ENCODE results near the gene RPP25. TPM values are rescaled to one million over a fixed set of nuclear protein-coding genes. Genes with fewer than 3 reads are reported as not detected.

RPP25 gene
- total RNA-seq (ENCODE audit: insufficient read depth, low replicate concordance) = 19.7 TPM

- peak; percentile 95 for DNase-seq (ENCODE audit: low spot score)
Measured at GRCh38 chr15:74956648-74957475, at the start of gene RPP25. Gene RPP25, minus strand, starts transcription at chr15:74956772. Its CDS starts 189 bp downstream, at chr15:74956583.

GRCh38 chr15:75002398-75002797, 45.8 kb upstream of the RPP25 start:
- no peak for DNase-seq (ENCODE audit: low spot score)

- DNase-seq (ENCODE audit: low spot score) = no peak
Measured at GRCh38 chr15:75001310-75001709, 44.7 kb upstream of the RPP25 start.

DNA sequence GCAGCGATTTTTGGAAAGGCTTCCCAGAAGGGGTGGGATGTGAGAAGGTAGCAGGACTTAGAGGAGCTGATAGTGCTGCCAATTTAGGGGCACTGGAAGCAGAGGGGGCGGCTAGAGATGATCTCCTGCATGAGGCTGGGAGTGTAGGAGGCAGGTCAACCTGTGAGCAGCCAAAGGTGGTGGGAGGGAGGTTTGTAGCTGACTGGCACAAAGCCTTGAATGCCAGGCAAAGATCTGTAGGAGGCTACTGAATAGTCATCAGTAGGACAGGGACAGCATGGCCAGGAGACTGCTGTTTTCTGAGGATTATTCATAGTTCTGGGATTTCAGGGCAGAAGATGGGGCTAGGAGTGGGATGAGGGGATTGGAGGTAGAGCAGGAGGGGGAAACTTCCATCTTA, 41.0 kb upstream of the RPP25 start:
- no peak for DNase-seq (ENCODE audit: low spot score)

DNA sequence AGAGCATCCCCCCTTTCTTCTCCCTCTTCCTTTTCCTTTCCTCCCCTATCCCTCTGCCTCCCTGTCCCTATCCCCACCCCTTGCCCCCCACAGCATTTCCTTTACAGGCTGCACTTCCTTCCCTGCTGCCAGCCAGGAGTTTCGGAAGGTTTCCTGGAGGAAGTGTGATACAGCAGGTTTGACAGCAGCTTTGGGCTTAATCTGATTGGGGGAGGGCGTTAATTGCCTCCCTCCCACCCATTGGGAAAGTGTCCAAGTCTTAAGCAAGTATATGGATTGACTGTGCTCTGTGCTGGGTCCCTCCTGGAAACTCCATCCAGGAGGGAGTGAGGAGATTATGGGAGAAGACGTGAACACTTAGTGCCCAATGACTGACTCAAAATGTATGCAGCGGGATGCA, 40.6 kb upstream of the RPP25 start:
- no peak for DNase-seq (ENCODE audit: low spot score)

DNA sequence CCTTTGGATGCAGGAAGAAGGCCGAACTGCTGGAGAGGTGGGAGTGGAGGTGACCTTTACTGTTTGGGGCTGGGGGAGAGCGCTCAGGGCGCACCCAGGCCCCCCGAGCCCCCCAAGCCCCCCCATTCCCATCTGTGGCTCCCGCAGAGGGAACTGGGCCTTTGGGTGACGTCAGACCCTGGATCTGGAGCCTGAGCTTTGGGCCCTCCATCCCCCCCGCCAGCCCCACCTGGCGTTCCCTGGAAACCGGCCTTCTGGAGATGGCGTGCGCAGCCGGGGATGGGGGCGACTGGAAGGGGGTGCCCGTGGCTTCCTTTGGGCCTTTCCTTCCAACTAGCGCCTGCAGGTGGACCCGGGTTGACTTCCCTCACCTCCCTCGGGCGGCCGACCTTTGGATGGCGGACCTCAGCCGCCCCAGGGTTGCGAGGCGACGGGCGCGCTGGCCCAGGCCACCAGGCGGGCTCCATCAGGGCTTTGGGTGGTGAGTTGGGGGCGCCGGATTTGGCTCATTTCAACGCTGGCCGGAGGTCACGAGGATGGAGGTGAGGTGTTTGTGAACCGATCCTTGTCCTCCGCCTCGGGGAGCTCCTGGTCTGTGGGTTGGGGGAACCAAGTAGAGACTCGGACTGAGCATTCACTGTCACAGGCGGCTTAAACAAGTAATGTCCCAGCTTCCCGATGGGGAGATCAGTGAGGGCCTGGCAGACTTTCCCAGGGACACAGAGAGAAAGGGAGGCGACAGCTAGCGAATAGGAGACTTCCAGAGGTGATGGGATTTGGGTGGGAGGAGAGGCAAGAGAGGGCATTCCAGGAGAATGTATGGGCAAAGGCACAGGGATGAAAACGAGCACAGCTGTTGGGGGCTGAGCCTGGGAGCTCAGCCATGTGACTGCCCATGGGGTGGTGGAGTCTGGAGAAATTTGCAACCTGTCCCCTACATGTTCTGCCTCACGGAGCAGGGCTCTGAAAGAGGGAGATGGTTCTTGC, 39.5 kb upstream of the RPP25 start:
- DNase-seq (ENCODE audit: low spot score) = no peak

- DNase-seq (ENCODE audit: low spot score) = peak; percentile 93
Measured at GRCh38 chr15:74995182-74995778, 38.7 kb upstream of the RPP25 start, which contains the start of gene SCAMP5. Gene SCAMP5, plus strand, starts transcription at chr15:74995563. Its CDS starts 16,277 bp downstream, at chr15:75011840.

- DNase-seq (ENCODE audit: low spot score) = no peak
Measured at GRCh38 chr15:74994685-74995084, 38.1 kb upstream of the RPP25 start.

GRCh38 chr15:74994236-74994635, 37.7 kb upstream of the RPP25 start:
- DNase-seq (ENCODE audit: low spot score) = no peak

- DNase-seq (ENCODE audit: low spot score) = no peak
Measured at GRCh38 chr15:74992619-74993018, 36.0 kb upstream of the RPP25 start.

GRCh38 chr15:74989527-74989926, 33.0 kb upstream of the RPP25 start:
- DNase-seq (ENCODE audit: low spot score) = no peak

DNA sequence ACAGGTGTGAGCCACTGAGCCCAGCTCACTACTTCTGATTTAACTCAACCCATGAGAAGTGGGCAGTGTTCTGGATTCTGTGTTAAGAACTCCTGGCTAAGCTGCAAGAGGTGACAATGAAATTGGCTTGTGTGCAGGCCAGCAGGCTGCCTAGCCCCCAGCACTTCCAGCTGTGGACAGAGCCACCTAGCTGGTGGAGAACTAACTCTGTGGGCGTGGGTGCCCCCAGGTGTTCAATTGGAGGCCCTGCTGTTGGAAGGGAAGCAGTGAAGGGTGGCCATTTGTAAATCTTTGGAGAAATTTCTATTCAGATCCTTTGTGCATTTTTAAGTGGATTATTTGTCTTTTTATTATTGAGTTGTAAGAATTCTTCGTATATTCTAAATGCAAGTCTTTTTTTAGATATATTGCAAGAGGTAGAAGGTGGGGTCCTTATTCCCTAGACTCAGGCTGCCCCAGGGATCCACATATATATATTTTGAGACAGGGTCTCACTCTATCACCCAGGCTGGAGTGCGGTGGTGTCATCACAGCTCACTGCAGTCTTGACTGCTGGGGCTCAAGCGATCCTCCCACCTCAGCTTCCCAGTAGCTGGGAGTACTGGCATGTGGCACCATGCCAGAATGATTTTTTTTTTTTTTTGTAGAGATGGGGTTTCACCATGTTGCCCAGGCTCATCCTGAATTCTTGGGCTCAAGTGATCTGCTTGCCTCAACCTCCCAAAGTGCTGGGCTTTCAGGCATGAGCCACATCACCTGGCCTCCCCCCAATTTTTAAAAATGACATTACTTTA, 31.6 kb upstream of the RPP25 start:
- DNase-seq (ENCODE audit: low spot score) = peak; percentile 14

- no peak for DNase-seq (ENCODE audit: low spot score)
Measured at GRCh38 chr15:74983725-74984231, 27.2 kb upstream of the RPP25 start.

DNA sequence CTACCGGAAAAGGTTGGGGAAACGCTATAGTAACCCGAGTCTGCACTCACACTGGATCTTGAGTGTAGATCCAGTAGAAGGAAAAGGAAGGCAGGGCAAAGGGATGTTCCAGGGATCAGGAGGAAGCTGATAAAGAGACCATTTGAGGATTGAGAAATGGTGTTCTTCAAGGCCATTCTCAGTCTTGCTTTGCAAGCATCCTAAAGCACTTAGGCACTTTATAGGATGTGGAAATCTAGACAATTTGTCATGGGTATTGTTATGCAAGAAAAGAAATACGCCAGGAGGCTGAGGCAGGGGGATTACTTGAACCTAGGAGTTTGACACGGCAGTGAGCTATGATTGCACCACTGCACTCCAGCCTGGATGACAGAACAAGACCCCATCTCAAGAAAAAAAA, 25.6 kb upstream of the RPP25 start:
- no peak for DNase-seq (ENCODE audit: low spot score)

DNA sequence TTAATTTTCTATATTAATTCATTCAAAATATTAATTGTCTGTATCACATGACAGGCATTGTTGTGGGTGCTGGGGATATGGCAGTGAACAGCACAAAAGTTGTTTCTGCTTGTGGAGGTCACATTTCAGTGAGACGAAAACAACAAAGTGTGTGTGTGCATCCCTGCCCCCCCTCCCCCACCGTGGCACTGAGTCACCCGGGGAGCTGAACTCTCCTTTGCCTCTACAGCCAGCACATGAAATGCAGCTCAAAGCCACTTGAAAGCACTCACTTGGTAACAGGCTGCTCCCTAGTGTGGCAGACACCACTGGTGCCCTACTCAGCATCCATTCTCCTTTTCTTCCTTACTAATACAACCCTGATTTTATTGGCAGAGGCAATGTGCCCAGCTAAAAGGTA, 21.9 kb upstream of the RPP25 start:
- DNase-seq (ENCODE audit: low spot score) = no peak

DNA sequence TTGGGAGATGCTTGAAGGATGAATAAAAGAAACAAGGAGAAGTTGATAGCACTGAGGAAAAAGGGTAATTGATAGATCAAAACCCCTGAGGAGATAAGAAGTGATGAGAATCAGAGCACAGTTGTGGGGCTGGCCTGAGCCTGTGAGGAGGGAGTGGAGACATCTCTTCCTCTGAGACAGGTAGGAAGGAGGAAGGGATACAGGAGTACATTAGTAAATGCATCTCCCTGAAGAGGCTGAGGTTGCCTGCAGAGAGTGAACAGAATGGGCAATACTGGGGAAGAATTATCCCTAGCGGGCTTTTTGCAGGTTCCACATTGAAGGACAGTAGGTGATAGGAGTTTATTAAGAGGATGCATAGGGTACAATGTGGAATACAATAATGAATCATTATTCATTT, 21.5 kb upstream of the RPP25 start:
- DNase-seq (ENCODE audit: low spot score) = no peak

GRCh38 chr15:74977599-74977998, 21.0 kb upstream of the RPP25 start:
- no peak for DNase-seq (ENCODE audit: low spot score)

- no peak for DNase-seq (ENCODE audit: low spot score)
Measured at GRCh38 chr15:74976159-74976558, 19.6 kb upstream of the RPP25 start.

GRCh38 chr15:74967670-74968069, 11.1 kb upstream of the RPP25 start:
- no peak for DNase-seq (ENCODE audit: low spot score)

DNA sequence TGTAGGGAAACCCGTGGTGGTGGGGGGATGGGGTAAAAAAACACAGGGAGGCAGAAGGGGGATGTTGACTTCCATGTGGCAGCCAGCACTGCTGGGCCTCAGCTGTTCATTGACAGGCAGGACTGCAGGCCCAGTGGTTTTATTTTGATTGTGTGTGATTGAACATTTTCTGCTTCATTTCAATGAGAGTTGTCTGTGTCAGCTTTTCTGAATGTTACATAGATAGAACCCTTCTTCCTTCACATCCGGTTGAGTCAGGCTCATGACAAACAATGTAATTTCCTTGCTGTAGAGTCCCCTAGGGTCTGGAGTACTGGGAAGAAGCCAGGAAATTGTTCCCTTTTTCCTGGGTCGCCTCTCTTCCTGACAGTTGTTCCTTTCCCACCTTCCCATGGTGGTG, 8.2 kb upstream of the RPP25 start:
- DNase-seq (ENCODE audit: low spot score) = no peak

DNA sequence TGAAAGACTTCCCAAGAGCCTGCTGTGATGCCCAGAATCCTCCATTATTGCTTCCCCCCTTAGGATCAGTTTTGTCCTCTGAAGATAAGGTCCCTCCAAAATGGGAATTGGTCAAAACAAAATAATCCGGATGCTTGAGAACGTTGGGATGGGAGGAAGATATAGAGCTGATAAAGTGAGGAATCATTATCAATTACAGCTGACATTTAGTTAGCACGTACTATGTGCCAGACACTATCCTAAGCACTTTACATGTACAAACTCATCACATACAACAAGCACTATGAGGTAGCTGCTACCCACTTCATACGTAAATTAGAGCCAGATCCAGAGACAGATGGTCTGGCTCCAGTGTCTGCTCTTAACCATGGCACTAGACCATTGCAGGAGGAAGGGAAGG, 6.6 kb upstream of the RPP25 start:
- no peak for DNase-seq (ENCODE audit: low spot score)
